ENCODE measurements around the gene TBL3.

The TBL3 gene

GRCh38 chr16:2025878-2026460, 54.1 kb downstream of the TBL3 start:
- no peak overlapping the region for H3K4me3 ChIP-seq (ENCODE audit: low read depth, low read length)
- POLR2A ChIA-PET, result interaction anchor here (0.6 to 2.6 kb wide), 3 partner anchors 21 to 129 kb away, joined by 5 to 15 read pairs (median 6); partner anchors contain the start of genes NTHL1, TRAF7 and TSC2
- TF ChIP-seq GLIS1 (tag by site-specific recombination; IDR thresholded peaks at IDR 0.05) (0 out of 2 replicates have a peak, but pooled peaks have one; percentile 10), SP2 (tag by site-specific recombination; IDR thresholded peaks at IDR 0.05) (no peak)
- peaks cover 3% of the 10 kb centered on the region; the same call in 1 of the 2 replicates for H3K4me1 ChIP-seq (ENCODE audit: control insufficient read depth, insufficient read depth, low read length)
- peaks cover 0 to 4% of the 10 kb centered on the region in 2 experiments; a peak in 1 of 3 replicates for H3K36me3 ChIP-seq (ENCODE audit: control insufficient read depth in 2 of 2, insufficient read depth in 1 of 2, low read length in 2 of 2)
- peak overlapping the region; percentile 31; the same call in 1 of the 2 replicates for H3K27ac ChIP-seq (ENCODE audit: extremely low read depth, low read depth, low read length)
- no peaks in the 10 kb centered on the region for H3K9me3 ChIP-seq (ENCODE audit: control insufficient read depth, insufficient read depth, low read depth, low read length)
- CTCF ChIA-PET, result no interaction called here

- peak within 1 kb of the TSS; percentile 31 for H3K27ac ChIP-seq (ENCODE audit: extremely low read depth, low read depth, low read length)
- POLR2A ChIA-PET, result interaction anchor here (0.5 to 2.6 kb wide), 4 partner anchors 12 to 129 kb away, joined by 3 to 15 read pairs (median 6); partner anchors contain the start of genes NTHL1, TRAF7 and TSC2
- H3K36me3 ChIP-seq (ENCODE audit: control insufficient read depth in 2 of 2, insufficient read depth in 1 of 2, low read length in 2 of 2), result peaks cover 0 to 4% of the 10 kb centered on the region in 2 experiments; a peak in 1 of 3 replicates
- CTCF ChIA-PET, result interaction anchor here (1.4 to 2.1 kb wide), 2 partner anchors 10 to 114 kb away, joined by 5 to 10 read pairs; no protein-coding TSS in a partner anchor
- H3K9me3 ChIP-seq (ENCODE audit: control insufficient read depth, insufficient read depth, low read depth, low read length), result no peaks in the 10 kb centered on the region
- no peak for TF ChIP-seq ZNF266 (tag by site-specific recombination; IDR thresholded peaks at IDR 0.05; ENCODE audit: low read depth)
- 0 out of 2 replicates have a peak, but pooled peaks have one; percentile 12 for TF ChIP-seq ZBTB11 (tag by site-specific recombination; conservative IDR thresholded peaks at IDR 0.05; ENCODE audit: low read depth)
- peak; percentile 97 for TF ChIP-seq ZNF792 (tag by site-specific recombination; IDR thresholded peaks at IDR 0.05)
- 0 out of 2 replicates have a peak, but pooled peaks have one; percentile 16 for TF ChIP-seq SP2 (tag by site-specific recombination; IDR thresholded peaks at IDR 0.05)
- TF ChIP-seq SP3 (tag by site-specific recombination; IDR thresholded peaks at IDR 0.05), result 0 out of 2 replicates have a peak, but pooled peaks have one; percentile 42
- TF ChIP-seq KLF10 (tag by site-specific recombination; IDR thresholded peaks at IDR 0.05), result peak; percentile 62; the same call in 1 of the 2 replicates
- TF ChIP-seq YY1 (tag by site-specific recombination; IDR thresholded peaks at IDR 0.05), result no peak
- TF ChIP-seq ZNF561 (tag by site-specific recombination; IDR thresholded peaks at IDR 0.05; ENCODE audit: borderline replicate concordance), result no peak
- TF ChIP-seq ZNF335 (tag by site-specific recombination; conservative IDR thresholded peaks at IDR 0.05), result 0 out of 2 replicates have a peak, but pooled peaks have one; percentile 29
- no peak for TF ChIP-seq ZNF121 (tag by site-specific recombination; IDR thresholded peaks at IDR 0.05)
- H3K4me1 ChIP-seq (ENCODE audit: control insufficient read depth, insufficient read depth, low read length), result peaks cover 3% of the 10 kb centered on the region; the same call in 1 of the 2 replicates
- H3K4me3 ChIP-seq (ENCODE audit: low read depth, low read length), result peak within 1 kb of the TSS; percentile 42
Observed at GRCh38 chr16:2026461-2027023, 54.7 kb downstream of the TBL3 start, which contains the start of gene NHERF2. Gene NHERF2, plus strand, starts transcription at chr16:2026902. Its CDS starts 104 bp downstream, at chr16:2027006.

GRCh38 chr16:2027024-2028010, 55.5 kb downstream of the TBL3 start:
- Histone ChIP-seq H3K36me3 (ENCODE audit: control insufficient read depth in 2 of 2, insufficient read depth in 1 of 2, low read length in 2 of 2) (peaks cover 0 to 4% of the 10 kb centered on the region in 2 experiments; a peak in 1 of 3 replicates), H3K4me3 (ENCODE audit: low read depth, low read length) (peak overlapping the region; percentile 42), H3K9me3 (ENCODE audit: control insufficient read depth, insufficient read depth, low read depth, low read length) (no peaks in the 10 kb centered on the region), H3K27ac (ENCODE audit: extremely low read depth, low read depth, low read length) (peak overlapping the region; percentile 16; the same call in 1 of the 2 replicates), H3K4me1 (ENCODE audit: control insufficient read depth, insufficient read depth, low read length) (peaks cover 3% of the 10 kb centered on the region; the same call in 1 of the 2 replicates)
- CTCF ChIA-PET, result interaction anchor here (0.5 to 2.1 kb wide), 4 partner anchors 11 to 1418 kb away, joined by 4 to 10 read pairs (median 5); no protein-coding TSS in a partner anchor
- POLR2A ChIA-PET, result interaction anchor here (0.5 to 2.6 kb wide), 5 partner anchors 11 to 128 kb away, joined by 3 to 15 read pairs (median 6); partner anchors contain the start of genes NTHL1, TRAF7 and TSC2
- no peak for TF ChIP-seq ZNF791 (tag by site-specific recombination; IDR thresholded peaks at IDR 0.05)
- TF ChIP-seq ZNF37A (tag by site-specific recombination; IDR thresholded peaks at IDR 0.05), result no peak
- TF ChIP-seq ZSCAN16 (tag by site-specific recombination; IDR thresholded peaks at IDR 0.05), result no peak
- TF ChIP-seq ZNF701 (tag by site-specific recombination; IDR thresholded peaks at IDR 0.05), result no peak
- peak; percentile 58; the same call in 1 of the 2 replicates for TF ChIP-seq ZBTB20 (tag by site-specific recombination; IDR thresholded peaks at IDR 0.05)
- TF ChIP-seq ZNF169 (tag by site-specific recombination; IDR thresholded peaks at IDR 0.05), result no peak
- TF ChIP-seq KLF10 (tag by site-specific recombination; IDR thresholded peaks at IDR 0.05), result no peak; the same call in 1 of the 2 replicates
- no peak; the same call in 1 of the 2 replicates for TF ChIP-seq ZNF639 (tag by site-specific recombination; IDR thresholded peaks at IDR 0.05)
- TF ChIP-seq ZNF354C (tag by site-specific recombination; IDR thresholded peaks at IDR 0.05; ENCODE audit: borderline replicate concordance, low read depth), result no peak
- TF ChIP-seq ZNF561 (tag by site-specific recombination; IDR thresholded peaks at IDR 0.05; ENCODE audit: borderline replicate concordance), result 0 out of 2 replicates have a peak, but pooled peaks have one; percentile 32
- 0 out of 2 replicates have a peak, but pooled peaks have one; percentile 33 for TF ChIP-seq ZBTB7A (tag by site-specific recombination; IDR thresholded peaks at IDR 0.05; ENCODE audit: low read depth)
- TF ChIP-seq ZNF16 (tag by site-specific recombination; IDR thresholded peaks at IDR 0.05; ENCODE audit: low read depth), result no peak
- no peak for TF ChIP-seq ZNF266 (tag by site-specific recombination; IDR thresholded peaks at IDR 0.05; ENCODE audit: low read depth)

All from HEK293 (cell line).